HG03196 (cell line): ENCODE data around the gene C12orf60.
"Not testable (repeated sequence)": the region's sequence is repeated elsewhere in the genome, so short reads cannot be mapped to it uniquely, and the experiment has no call there.

Source experiments
- ATAC-seq: cut with Tn5 transposase; IDR thresholded peaks from one replicate; pipeline ENCODE4 v1.9.1; 2021; ENCODE audit not compliant: unreplicated experiment

The C12orf60 gene, protein sequence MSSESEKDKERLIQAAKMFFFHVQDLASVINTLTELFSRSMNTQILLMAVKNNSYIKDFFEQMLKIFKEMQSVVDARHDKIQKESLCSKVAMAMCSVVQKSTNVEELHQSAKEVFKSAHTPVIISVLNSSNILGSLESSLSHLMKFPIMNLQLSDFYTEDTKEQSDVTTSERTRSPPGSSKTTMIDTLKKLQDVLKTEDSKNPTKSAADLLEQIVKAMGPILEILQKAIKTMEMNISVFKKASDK

DNA sequence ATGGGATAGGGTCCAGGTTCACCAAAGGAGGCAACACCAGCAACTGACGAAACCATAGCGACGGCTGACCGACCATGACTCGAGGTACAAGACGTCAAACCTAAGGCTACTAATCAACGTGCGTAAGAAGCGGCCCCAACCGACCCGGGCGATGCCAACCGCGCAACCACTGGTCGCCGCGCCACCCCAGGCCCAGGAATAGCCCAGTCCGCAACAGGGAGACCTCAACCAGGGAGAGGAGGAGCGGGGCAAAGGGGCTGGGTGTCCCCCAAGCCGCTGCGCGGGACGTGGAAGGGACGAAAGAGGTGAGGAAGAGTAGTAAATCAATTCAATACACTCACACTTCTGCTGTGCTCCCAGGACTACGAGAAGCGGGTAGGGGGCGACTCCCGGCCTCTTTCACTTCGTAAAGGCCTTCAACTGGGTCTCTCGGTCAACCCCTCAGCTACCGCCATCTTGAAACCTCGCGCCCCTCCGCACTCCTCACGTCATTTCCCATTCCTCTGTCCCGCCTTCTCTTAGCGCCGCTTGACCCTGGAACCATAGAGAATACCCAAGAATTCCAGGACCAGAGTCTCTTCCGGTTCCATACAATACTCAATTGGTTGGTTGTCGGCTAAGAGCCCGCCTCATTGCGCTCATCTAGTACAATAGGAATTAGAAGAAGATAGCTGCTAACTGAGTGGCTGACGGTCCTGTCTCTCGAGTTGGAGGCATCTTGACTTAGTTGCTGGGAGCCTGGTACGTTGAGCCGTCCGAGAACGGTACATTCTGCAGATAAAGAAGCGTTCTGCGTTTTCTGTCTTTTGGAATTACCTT is at the start of gene C12orf60, which contains the start of gene WBP11:
C12orf60 (plus strand) TSS at position 660 of the 819 bp plus-strand sequence. CDS start 19,266 bp downstream, outside the sequence.
WBP11 (minus strand) TSS at position 468 of the 819 bp plus-strand sequence. CDS start 2,095 bp downstream, outside the sequence.
- ATAC-seq = peak; percentile 99

DNA sequence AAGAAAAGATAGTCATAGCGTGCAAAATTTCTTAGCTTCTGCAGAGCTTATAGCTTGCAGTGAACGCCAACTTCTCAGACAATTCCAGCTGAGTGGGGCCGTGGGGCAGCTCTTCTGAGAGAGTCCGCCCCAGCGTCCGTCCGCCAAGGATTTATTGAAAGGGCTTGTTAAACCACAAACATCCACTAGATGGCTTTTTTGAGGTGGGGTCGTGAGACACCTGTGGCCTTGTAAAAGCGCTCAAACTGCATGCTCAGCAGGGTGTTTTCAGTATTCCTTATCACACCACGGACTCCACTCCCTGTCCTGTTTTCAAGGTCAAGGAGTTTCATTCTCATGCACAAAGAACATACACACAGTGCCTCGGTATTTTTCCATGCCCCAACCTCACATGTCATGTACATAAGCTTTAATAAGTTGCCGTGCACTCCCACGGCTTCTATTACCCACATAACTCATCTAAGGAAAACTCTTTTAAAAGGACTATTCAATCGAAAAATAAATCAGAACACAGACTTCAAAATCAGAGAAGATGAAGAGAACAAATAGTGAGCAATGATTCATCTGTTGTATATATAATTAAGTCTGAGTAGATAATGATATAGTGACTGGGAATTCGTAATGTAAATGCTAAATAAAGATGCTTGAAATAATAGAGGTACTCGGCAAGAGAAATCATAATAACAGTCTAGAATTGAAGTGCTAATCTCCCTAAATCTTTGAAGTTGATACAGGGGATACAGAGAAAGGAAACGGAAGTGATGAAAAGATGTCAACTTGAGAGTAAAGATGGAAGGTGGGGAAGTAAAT is 46.9 kb upstream of the C12orf60 start:
- no peak for ATAC-seq

DNA sequence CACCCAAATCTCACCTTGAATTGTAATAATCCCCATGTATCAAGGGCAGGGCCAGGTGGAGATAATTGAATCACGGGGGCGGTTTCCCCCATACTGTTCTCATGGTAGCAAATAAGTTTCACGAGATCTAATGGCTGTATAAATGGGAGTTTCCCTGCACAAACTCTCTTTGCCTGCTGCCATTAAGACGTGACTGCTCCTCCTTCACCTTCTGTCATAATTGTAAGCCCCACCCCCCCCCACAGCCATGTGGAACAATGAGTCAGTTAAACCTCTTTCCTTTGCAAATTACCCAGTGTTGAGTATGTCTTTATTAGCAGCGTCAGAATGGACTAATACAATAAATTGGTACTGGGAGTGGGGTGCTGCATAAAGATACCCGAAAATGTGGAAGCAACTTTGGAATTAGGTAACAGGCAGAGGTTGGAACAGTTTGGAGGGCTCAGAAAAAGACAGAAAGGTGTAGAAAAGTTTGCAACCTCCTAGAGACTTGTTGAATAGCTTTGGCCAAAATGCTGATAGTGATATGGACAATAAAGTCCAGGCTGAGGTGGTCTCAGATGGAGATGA is 43.7 kb upstream of the C12orf60 start:
- not testable (repeated sequence) for ATAC-seq

DNA sequence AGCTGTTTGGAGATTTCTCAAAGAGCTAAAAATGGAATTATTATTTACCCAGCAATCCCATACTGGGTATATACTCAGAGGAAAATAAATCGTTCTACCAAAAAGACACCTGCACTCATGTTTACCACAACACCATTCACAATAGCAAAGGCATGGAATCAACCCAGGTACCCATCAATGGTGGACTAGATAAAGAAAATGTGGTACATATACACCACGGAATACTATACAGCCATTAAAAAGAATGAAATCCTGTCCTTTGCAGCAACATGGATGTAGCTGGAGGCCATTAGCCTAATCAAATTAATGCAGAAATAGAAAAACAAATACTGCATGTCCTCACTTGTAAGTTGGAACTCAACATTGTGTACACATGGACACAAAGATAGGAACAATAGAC is 38.1 kb upstream of the C12orf60 start:
- ATAC-seq = no peak

DNA sequence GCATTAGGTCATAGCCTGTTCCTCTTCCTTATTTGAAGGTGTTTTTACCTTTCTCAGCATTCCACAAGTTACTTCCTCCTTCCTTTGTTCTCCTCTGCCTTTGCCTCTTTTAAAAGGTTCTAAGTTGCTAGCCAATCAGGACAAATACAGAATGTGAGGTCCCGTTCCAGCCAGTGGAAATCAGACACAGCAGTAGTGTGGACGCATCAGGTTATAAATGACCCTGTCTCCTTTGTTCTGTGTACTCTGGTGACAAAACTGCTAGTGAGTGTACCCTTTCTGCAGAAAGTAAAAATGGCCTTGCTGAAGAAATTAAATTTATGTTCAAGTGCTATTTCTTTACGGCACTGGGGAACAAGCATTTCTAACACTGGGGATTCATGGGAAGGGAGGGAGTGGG is 37.5 kb upstream of the C12orf60 start:
- not testable (repeated sequence) for ATAC-seq

DNA sequence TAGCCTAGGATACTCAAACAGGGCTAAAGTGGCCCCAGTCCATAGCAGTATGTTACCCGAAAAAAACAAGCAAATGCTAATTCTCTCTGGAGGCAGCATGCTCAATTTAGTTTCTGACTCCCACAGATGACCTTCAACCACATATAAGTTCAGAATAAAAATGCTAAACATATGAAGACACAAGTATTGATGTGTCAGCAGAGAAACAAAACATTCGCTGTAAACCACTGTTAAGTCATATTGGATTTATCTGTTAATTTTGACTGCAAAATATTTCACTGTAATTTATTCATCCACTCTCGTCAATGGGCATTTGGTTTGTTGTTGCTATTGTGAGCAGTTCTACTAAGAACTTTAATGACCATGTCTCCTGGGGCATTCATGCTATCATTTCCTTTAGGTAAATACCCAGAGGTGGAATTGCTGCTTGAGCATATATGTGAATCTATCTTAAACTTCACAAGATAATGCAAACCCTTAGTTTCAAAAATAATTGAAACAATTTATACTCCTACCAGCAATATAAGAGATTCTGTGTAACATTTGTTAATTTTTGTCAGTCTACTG is 36.7 kb upstream of the C12orf60 start:
- no peak for ATAC-seq

DNA sequence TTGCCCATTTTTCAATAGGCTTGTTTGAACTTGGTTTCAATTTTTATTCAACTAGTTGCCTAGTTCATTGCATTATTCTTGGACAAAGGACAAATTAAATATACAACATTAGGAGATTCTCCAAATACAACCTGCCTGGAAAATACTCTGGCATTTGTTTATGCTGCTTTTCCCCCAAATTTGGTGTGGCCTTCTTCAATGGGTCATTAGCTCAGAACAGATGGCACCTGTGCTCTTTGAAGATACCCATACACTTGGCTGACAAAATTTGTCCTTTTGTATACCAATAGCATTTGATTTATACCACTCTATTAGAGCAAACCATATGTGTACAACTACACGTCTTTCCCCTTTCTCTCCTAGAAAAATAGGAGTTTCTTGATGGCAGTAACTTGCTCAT is 35.9 kb upstream of the C12orf60 start:
- no peak for ATAC-seq

DNA sequence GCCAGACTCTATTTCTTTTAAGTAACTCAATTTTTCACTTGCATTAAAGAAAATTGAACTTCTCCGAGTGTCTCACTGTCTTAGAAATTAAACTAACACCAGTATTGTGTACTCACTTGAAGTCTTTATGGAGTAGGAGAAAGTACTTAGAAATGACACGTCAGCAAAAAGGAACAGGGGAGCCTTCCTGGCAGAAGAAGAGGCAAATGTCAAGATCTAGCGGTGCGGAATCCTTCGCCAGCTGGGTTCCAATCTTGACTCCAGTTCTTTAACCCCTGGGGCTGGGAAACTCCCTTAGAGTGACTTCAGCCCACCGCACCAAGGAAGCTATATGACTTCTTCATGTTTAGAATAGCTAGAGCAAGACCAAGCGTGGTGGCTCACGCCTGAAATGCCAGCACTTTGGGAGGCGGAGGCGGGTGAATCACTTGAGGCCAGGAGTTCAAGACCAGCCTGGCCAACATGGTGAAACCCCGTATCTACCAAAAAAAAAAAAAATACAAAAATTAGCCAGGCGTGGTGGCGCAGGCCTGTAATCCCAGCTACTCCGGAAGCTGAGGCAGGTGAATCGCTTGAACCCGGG is 34.6 kb upstream of the C12orf60 start:
- ATAC-seq = no peak

DNA sequence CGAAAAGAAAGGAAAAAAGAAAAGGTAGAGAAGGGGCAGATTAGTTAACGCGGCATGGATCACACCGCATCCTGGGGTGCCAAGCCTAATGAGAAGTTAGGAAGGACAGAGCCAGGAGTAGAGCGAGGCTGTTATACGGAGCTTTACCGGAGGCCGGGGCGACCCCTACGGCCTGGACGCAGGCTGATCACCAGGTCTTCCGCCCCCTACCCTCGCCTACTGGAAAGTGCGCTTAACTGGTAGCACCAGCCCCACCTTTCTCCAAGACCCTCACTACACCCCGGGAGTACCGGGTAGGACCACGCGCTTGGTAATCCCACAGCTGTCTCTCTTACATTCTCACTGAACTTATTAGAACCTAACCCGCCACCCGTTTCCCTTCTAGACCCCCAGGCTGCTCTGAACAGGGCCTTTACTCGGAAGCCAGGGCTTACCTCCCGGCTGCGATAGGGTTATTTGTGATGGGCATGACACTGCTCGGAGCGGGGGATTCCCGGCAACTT is 34.0 kb upstream of the C12orf60 start:
- ATAC-seq = no peak

DNA sequence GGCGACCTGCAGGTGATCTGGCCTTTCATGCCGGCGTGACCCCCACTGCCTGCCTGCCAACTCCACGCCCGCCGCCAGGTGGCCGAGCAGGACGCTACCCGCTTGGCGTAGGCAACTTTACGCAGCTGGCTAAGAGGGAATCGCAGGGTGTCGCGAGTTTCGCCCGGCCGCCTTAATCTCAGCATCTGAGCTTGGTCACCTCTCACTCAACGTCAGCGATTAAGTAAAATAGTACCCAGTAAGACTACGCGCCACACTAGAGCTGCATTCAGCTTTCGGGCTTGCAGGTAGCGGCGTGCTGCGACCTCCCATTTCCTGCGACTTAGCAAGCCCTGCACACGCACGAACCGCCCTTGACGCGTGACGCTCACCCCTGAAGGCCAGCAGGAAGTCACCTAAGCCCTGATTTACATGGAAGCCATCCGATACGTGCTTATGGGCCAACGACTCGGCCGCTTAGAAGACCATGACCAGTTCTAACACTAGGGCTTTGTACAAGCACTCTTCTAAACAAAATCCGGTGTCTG is 33.4 kb upstream of the C12orf60 start:
- ATAC-seq = peak; percentile 40

DNA sequence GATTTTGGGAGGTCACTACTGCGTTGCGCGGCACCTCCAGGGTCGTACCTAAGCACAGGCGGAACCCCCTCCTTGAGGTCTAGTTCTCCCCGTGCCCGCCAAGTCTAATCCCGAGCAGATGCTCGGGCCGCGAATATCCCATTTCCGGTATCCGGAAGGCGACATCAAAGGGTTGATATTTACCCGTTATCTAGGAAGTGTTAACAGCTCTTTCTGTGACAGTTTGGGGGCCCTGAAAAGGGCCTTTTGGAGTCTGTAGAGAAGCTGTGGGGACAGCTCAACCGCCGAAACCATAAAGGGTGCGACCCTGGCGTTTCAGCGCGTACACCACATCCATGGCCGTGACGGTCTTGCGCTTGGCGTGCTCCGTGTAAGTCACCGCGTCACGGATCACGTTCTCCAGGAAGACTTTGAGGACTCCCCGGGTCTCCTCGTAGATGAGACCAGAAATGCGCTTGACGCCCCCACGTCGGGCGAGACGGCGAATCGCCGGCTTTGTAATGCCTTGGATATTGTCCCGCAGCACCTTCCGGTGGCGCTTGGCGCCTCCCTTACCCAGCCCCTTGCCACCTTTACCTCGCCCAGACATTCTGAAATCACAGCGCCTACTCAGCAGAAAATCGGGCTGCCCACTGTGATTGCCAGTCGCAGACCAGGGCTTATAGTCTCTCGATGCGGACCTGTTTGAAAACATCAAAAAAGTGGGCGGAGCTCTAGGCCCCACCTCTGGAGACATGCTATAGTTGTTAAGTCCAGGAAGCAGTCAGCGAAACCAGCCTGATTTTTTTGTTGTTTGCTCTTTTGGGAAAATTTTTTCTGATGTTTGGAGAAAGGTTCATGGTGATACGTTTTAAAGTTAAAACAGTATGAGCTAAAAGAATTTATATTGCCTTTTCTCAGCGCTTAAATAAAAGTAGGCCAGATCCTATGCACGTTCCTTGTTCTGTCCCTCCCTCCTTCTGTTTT is 32.7 kb upstream of the C12orf60 start:
- peak; percentile 31 for ATAC-seq

DNA sequence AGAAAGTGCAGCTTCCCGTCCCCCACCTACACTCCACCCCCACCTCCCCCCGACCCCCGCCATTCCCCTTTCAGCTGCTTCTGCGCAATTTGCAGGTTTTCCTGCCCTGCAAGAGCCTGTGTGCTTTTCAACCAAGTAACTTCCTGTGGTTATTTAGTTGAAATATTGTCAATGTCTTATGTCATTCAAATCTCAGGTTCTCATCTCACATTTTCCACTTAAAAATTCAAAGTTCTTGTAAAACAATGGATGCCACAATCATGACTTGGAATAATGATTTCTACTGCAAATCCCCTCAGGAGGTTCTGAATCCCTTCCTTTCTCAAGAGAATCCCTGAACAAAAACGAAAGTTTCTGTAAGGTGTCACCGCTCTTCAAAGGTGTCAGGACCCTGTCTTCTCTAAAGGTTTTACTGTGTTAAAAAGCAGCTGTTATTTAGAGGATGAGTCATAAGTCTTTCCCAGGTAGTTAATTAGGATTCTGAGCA is 31.8 kb upstream of the C12orf60 start:
- ATAC-seq = no peak

DNA sequence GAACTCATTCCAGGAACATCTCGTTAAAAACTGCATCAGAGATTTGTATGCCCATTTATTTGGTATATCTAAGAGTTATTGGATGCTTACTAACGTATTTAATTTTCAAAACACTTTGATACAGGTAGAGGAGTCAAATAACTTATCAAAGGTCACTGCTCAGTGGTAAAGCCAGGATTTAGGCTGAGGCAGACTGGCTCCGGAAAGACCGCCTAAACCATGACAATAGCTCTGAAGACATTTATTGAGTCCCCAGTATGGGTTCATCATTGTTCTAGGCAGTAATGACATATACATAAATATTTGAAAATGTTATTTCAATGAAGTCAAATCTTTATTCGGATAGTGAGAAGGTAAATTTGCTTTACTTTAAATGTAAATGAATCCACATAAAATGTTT is 30.5 kb upstream of the C12orf60 start:
- ATAC-seq = no peak

DNA sequence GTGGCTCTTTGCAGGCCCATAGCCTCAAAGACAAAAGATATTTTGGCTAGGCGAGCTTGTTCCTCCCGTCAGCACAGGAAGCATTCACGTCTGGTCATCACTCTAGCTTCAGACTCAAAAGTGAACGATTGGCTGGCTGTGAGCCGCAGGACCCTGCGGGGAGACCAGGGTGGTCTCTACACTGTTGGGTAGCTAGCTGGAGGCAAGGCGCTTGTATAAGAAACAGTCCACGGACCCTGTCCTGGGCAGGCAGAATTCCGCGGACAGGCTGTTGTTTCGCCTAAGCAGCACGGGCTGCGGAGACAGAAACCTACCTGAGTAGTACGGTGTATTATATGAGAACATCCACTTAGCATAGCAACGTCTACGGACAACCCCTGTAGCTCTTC is 29.8 kb upstream of the C12orf60 start:
- ATAC-seq = no peak

DNA sequence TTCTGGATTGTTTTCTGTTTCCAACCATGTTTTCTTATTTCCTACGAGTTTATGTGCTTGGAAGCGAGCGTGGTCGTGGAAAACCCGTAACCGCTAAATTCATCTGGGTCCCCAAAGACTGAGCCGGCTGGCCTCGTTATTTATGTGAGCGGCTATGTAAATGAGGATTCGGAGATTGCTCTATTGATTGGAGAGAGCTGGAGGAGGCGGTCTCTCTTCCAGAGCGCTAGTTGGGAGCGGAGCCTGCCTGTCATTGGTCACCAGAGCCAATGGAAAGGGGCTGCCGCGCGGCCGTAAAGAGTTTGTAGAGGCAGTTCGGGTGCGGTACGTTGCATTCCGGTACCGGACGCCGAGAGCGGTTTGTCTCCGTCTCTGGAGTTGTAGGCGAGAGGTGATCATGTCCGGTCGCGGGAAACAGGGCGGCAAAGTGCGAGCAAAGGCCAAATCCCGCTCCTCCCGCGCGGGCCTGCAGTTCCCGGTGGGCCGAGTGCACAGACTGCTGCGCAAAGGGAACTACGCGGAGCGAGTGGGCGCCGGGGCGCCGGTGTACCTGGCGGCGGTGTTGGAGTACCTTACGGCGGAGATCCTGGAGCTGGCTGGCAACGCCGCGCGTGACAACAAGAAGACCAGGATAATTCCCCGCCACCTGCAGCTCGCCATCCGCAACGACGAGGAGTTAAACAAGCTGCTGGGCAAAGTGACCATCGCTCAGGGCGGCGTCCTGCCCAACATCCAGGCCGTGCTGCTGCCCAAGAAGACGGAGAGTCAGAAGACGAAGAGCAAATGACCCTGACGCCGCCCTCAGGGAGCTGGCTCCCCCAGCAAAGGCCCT is 29.2 kb upstream of the C12orf60 start:
- ATAC-seq = peak; percentile 53

DNA sequence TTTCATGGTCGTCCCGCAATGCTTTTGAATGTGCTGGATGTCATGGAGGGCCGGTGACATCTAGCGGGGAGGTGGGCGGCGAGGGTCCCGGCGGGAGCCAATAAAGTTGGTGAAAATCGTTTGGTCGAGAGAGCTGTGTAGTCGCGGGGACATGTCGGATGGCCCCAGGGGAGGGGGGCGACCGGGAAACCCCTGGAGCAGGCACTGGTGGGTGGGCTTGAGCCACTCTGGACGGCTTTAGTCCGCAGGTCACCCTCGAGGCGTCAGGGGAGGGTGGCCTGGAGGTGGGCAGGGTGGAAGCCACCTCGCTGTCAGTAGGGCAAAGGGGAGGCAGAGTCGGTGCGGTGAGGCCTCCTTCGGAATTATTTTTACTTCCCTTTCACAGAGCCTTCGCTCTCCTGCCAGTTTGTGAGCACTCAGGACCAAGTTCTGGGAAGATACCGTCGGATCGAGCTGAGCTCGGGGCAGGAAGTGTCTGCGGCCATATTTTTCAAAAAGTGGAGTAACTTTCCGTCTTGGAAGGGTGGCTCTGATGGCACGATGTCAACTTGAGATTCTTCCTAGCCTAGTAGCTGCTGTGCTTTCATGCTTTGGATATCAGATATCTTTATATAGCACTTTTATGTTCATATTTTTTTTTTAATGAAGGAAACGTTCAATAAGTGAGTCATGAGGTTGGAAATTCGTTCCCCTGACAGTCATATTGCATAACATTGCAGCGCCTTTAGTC is 28.4 kb upstream of the C12orf60 start:
- ATAC-seq = no peak

DNA sequence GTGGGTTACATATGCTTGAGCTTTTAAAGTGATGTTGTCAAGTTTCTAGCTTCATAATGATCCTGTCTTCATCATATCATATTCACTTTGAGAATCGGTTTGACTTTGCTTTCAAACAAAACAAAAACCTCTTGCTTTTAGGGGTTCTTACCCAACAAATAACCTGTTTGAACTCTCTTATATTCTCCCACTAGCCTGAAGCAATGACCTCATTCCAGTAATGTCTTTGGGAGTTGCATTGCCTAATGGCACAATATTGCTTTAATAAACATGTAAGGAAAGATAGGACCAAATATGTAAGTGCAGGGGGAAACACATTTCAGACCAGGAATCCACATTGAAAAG is 27.9 kb upstream of the C12orf60 start:
- ATAC-seq = no peak
